Amniotic stem cell (primary cell): Measurements from ENCODE around the gene MUC2.

Experiments used
- DNase-seq: peaks from one replicate; lab custom pipeline; 2025; lab: John Stamatoyannopoulos, UW

The MUC2 gene

DNA sequence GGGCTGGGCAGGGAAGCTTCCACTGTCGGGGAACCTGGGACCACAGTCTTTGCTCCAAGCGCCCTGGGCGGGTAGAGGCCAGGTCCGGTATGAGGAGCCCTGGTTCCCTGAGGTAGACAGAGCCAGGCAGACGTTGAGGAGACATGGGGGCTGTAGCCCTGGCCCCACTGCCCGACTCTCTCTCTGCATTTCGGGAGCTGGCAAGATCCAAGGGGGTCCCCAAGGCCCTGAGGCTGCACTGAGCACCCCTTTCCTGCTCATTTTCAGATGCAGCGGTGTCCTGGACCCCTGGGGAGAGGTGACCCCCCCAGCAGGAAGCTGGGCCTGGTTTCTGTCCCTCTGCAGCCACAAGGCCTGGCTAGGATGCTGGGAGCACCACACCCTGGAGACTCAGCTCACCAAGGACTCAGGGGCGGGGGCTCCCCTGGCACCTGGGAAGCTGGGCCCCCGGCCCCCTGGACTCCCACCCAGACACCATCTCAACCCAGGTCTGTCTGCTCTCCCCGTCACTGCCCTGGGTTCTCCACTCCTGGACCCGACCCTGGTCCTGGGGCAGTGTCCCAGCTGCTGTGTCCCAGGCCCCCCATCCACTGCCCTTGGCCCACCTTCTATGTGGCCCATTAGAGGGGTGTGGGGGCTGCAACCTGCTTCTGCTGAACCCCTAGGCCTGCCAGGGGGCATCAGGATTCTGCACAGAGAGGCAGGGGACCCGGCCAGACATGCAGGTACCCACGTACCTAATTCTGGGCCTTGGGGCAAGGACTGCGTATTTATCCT lies 23.1 kb upstream of the MUC2 start:
- DNase-seq = no peak

DNA sequence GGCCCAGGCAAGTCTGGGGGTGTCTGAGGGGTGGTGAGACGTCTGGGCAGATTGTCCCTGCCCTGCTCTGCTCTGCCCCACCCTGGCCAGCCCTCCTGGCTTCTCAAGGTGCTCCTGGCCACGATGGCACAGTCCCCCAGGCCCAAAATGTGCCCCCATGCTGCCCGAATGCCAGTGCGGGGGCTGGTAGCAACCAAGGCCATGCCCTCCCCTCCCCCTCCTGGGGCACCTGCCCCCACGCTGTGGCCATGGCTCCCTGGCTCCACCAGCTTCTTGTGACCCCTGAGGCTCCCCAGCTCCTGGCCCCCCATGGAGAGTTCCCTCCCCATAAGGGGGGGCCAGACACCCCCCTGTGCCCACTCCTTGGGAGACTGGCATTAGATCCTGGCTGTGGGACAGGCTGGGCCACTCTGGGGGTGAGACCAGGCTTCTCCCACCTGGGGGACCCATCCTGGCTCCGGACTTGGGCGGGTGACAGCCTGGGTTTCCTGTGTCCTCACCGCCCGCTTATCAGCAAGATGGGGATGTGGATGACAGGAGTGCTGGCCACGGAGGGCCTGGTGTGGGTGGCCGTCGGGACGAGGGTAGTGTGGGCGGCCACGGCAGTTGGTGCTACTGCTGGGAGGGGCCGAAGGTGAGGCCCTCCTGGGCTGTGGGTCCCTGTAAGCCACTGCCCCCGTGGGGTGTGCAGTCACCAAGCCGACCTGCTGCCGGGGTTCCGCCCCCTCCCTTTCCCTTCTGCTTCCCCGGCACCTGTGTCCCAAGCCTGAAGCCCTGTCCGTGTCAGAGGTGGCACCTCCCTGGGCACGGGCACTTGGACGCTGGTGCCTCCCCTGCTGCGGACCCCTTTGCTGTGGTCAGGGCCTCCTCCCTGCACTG lies 22.3 kb upstream of the MUC2 start:
- DNase-seq = no peak

DNA sequence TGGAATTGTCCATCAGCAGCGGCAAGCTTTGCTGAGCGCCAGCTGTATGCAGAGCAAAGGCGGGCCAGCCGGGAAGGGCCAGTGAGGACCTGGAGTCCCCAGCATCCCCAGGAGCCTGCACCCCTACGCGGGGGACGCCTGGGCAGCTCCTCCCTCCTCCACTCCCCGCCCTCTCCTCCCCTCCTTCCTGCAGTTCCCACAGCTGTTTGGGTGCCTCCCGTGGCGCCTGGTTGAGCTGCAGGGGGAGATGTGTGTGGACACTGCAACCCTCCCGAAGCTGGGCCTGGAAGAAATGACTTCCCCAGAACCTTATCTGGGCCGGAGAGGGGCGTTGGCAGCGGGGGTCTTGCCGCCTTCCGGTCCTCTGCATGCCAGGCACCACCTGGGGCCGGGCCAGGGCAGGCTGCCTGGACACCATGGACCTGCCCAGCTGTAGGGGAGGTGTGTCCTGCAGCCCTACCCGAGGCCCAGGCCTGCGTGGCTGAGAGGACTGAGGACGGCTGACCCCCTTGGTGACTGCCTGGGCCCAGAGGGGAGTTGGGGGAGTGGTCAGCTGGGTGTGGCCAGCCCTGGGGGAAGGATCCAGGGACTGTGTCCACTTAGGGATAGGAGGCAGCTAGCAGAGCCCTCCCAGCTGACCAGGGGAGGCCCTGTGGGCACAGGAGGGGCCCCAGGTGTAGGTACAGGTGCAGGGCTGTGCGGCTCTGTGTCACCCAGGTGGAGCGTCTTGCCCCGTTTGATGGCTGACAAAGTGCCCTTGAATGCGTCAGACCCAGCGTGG lies 21.4 kb upstream of the MUC2 start:
- no peak for DNase-seq

DNA sequence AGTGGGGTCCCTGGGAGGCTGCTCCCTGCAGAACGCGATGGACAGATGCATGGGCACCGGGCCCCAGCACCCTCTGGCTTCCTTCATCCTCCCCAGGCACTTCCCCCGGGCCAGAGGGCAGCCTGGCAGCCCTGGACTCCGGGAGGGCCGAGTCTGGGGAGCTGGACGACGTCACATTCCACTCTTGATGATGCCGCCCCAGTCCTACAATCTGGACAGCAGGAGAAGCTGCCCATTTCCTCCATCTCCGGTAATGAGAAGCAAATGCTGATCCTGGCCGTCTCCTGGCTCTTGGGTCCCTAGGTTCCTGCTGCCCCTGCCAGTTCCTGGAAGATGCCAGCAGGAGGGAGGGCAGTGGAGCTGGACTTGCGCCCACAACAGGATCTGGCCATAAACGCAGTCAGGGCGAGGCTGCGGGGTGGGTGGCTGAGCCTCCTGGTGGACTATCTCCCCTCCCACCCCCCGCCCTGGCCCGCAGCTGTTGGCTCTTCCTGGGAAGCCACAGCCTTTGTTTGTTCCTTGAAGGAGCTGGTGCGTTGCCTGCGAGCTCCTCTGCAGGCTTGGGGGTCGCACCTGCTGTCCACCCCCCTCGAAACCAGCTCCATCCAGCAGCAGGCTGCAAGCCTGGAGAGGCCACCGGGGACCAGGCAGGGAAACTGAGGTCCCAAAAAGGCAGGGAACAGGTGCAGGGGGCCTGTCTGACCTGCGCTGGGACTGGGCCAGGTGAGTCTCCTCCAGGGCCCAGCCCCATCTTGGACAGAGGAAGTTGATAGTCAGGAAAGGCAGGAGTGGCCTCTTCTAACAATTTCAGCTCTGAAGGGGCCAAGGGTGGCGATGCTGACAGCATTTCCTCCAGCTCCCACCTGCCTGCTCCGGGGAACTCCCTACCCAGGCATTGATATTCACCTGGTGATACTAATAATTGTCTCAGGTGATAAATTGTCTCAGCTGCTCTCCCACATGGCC lies 20.2 kb upstream of the MUC2 start:
- DNase-seq = no peak

DNA sequence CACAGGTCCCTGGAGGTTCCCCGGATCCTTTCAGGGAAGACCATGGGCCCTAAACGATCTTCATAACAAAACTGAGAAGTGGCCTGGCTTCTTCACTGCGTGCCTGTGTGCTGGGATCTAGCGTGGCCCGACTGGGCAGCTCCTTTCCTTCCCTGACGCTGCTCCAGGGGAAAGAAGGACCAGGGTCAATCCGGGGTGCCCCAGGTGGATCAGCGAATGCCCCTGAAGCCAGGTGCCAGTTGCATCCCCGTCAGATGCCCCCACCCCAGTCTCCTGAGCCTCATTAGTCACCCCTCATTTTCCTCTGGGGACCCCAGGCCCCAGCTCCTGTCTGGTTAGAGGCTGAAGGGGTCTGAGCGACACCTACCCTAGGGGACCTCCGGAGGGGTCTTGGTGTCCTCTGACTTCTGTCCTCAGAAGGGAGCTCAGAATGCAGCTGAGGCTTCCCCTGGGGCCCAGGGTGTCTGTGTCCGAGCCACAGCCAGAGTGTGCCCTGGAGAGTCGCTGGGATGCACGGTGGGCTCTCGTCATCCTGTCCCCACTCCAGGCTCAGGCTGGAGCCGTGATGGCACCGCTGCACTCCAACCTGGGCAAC lies 19.5 kb upstream of the MUC2 start:
- no peak for DNase-seq

DNA sequence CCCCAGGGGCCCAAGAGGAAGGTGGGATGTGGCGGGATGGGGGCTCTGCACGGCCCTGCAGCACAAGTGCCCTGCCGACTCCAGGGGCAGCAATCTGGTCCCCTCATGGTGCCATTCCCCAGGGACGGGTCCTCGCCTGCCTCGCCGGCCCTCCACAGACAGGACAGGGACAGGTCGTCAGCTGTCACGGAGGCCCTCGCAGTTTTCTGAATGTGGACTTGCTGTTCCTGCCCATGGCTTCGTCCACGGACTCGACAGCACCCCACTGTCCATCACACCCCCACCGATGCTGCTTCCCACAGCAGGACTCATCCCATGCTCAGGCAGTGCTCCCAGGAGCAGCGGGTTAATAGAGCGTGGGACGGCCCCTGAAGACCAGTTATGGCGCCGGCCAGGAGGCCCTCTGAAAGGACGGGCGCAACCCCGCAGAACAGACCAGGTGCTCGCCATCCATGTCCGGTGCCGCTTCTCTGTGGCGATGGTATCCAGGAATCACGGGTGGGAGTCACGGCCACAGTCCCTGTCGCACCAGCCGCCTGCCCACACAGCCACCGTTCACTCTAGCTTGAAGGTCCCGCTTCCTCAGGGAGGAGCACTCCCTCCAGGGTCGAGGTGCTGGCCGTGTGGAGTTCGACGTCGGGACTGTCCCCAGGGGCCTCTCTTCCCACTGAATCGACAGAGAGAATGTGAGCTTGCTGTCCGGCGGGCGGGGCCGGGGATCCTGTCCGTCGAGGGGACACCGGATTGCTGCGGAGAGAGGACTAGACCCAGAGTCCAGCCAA lies 18.5 kb upstream of the MUC2 start:
- DNase-seq = no peak

DNA sequence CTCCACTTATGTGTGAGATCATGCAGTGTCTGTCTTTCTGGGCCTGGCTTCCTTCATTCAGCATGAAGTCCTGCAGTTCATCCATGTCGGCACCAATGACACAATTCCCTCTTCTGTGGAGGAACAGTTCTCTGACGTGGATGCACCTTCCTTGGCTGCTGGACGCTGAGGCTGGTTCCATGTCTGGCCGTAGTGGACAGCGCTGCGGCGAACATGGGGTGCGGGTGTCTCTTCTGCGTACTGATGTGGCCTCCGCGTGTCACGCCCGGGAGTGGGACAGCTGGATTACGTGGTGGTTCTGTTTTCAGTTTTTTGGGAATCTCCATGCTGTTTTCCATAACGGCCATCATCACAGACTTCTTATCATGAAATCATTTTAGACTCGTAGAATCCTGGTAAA lies 16.9 kb upstream of the MUC2 start:
- DNase-seq = no peak

DNA sequence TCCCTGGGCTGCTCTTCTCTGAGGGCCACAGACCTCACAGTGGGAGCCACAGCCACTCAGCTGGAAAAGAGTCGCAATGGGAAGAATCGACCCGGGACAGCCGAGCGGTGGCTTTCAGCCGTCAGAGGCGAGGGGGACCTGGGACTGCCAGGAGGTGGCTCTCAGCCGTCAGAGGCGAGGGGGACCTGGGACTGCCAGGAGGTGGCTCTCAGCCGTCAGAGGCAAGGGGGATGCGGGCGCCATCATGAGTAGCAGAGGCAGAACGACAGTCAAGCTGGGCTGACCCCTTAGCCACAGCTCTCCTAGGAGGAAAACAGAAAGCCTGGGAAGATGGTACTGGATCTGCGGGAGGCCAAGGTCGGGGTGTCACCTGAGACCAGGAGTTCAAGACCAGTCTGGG lies 14.9 kb upstream of the MUC2 start:
- no peak for DNase-seq

DNA sequence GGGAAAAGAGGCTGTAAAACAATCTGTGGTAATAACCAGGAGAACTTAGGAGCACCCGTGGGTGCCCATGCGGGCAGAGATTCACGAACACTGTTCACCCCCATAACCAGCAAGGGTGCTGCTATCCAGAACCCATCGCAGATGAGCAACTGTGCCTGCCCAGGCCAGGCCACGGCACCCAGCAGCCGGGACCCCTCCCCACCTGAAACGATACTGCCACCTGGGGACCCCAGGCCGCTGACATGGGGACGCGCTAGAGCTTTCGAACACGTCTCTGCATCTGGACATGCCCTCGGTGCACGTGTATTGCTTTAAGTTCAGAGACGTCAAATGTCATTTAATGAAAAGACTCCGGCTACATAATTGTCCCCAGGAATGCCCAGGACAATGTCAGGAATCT lies 14.3 kb upstream of the MUC2 start:
- DNase-seq = no peak

DNA sequence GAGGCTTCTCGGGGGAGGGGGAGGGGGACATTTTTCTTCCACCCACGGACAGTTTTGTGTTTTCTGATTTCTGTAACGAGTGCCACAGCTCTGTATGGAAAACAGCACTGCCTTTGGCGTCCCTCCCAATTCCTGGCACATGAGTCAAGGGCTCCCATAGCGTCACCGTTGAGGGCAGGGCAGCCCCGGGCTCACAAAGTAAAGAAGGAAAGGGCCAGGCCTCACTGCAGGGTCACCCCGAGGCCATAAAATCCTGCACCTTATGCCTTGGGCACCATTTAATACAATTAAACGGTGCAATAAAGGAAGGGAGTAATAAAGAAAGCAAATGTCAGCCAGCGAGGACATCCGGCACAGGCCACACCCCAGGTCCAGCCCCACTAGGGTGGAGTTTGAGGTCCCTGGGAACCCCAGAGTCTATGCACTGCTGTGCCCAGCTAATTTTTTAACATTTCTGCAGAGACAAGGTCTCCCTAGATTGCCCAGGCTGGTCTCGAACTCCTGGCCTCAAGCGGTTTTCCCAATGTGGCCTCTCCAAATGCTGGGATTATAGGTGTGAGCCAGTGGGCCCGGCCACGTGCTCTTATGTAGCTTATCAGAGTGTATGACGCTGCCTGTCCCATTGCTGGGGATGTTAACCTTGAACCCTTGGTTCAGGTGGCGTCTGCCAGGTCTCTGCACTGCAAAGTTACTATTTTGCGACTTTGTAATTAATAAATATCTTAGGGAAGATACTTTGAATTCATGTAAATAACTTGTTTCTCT lies 13.6 kb upstream of the MUC2 start:
- DNase-seq = peak; percentile 81

DNA sequence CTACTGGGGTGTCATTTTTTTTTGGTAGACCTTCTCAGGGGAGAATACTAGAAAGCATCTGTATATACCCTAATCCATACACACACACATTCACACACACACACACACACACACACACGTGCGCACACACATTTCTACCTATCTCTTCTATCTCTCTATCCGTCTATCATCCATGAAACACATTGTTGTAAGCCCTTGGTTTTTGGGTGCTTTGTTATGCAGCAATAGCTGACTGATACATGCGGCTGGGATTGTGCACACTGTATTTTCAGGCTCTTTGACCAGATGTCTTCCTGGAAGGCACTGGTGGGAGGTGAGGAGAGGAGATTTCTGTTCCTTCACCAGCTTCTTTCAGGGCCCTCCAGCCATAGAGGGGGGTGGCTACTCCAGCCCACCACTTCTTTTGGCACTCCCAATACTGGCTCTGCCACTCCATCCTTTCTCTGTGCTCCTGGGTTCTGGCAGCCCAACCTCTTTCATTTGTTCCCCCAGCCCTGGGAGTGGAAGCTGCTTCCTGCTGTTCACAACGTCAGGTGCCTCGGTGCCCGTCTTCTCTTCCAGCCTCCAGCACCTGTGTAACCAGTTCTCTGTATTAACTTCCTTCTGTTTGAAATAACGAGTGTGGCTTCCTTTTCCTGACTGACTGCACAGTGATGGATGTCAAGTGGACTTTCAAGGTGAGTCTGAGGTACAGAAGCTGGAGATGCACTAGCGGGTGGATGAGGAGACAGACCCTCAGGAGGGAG lies 12.4 kb upstream of the MUC2 start:
- DNase-seq = no peak

DNA sequence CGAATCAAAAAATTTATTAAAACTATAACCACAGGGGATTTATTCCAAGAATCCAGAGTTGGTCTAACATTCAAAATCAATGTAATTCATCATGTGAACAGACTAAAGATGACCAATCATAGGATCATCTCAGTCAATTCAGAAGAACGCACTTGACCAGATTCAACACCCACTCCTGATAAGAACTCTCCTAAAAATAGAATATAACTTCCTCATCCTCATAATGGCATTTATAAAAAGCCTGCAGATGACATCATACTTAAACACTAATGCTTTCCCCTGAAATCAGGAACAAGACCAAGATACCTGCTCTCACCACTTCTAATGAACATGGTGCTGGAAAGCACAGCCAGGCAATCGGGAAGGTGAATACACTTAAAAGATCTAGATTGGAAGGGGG lies 10.5 kb upstream of the MUC2 start:
- no peak for DNase-seq

DNA sequence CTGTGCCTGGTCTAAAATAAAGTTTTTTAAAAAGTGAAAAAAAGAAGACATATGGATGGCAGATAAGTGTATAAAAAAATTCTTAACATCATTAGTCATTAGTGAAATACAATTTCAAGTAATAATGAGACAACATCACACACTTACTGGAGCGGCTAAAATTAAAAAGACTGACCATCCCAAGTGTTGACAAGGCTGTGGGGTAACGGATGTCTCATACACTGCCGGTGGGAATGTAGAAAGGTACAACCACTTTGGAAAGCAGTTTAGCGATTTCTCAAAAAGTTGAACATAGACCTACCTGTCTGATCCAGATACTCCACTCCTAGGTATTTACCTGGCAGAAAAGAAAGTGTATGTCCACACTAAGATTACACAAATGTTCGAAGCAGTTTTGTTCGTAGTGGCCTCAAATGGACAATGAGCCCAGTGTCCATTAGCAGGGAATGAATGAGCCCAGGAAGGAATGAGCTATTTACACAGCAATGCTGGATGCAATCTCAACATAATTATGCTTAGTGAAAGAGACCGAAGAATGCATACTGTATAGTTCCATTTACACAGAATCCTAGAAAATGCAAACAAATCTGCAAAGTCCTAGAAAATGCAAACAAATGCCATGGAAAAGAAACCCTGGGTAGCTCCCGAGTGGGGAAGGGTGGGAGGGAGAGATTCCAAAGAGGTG lies 6.7 kb upstream of the MUC2 start:
- DNase-seq = no peak

DNA sequence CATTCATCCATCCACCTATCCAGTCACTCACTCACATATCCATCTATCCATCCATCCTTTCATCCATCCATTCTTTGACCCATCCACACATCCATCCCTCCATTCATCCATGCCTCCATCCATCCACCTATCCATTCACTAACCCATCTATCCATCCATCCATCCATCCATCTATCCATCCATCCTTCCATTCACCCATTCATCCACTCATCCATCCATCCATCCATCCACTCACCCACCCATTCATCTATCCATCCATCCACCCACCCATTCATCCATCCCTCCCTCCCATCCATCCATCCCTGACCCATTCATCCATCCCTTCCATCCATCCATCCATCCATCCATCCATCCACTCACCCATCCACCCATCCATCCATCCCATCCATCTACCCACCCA lies 4.9 kb upstream of the MUC2 start:
- DNase-seq = no peak

DNA sequence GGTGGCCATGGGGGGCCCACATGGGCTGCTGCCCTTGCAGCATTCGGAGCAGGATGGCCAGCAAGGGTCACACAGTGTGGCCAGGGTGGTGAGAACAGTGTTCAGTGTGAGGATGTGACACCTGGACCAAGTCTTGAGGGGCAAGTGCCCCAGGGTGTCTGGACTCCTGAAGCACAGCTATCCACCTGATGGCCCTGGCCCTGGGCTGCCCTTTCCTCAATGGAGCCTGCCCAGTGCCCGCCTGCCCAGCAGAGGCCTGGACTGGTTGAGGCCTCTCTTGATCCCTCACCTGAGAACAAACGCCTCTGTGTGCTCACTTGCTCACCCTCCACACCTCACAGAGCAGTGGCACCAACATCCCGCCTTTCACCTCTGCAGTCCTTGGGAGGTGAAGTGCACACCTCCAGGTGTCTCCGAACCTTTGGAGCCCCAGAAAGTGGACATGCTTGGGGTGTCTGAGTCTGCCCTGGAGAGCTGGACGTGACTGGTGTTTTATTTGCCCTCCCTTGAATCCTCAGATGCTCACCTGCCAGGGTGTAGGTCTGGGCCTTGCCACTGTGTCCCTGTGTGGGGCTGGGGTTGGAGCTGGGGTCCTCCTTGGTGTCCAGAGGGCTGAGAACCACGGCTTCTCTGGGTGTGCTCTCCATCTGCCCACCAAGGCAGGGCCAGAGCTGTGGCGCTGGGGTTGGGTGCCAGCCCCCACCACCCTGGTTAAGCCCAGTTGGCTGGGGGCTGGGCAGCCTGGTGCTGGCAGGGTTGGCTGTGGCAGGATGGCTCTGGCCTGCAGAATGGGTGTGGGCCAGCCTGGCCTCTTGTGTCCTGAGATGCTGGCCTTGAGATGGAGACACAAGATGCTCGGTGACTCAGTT lies 3.8 kb upstream of the MUC2 start:
- no peak for DNase-seq

DNA sequence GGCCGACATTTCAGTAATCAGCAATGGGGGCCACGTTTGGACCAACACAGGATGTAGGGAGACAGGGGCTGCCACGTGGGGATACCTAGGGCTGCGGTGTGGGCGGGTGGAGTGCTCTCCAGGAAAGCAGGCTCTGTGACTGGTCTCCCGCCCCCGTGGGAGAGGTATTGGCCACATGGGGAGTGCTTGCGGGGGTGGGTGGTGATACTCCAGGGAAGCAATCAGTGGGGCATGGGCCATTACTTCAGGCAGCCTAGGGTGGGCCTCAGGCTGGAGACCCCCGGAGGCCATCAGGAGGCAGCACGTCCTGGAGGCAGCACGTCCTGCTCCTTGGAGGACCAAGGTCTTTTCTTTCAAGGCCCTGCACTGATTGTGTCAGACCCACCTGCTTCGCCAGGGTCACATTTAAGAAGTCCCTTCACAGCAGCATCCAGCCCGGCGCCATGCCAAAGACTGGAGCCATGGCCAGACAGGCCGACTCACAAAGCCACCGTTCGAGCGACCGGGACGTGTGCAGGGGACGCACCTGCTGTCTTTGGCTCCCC lies 3.0 kb upstream of the MUC2 start:
- no peak for DNase-seq
